NCI-H446 (cell line): Measurements from ENCODE around the gene CCDC43.
A peak's percentile ranks its signal among the peaks of the same experiment; 100 is the strongest.
"Not testable (repeated sequence)": the region's sequence is repeated elsewhere in the genome, so short reads cannot be mapped to it uniquely, and the experiment has no call there.

ENCODE experiments used
- DNase-seq, 2 experiments: peaks; one replicate each; lab custom pipeline; 2025; lab: John Stamatoyannopoulos, UW

CCDC43 gene

GRCh38 chr17:44689477-44690217 lies at the start of gene CCDC43:
Gene CCDC43 (minus strand): TSS chr17:44689776. CDS start chr17:44689753, 23 bp downstream.
- DNase-seq = peak; percentile 80 to 91

GRCh38 chr17:44738214-44738906 lies 48.8 kb upstream of the CCDC43 start:
- DNase-seq = no peak

- peak; percentile 73 to 90 for DNase-seq
Measured at GRCh38 chr17:44736551-44737240, 47.1 kb upstream of the CCDC43 start.

- no peak for DNase-seq
Measured at GRCh38 chr17:44734272-44734671, 44.7 kb upstream of the CCDC43 start.

- peak in 1 of 2 experiments; percentile 50 for DNase-seq
Measured at GRCh38 chr17:44733753-44734152, 44.2 kb upstream of the CCDC43 start.

- DNase-seq = not testable (repeated sequence)
Measured at GRCh38 chr17:44726121-44726520, 36.5 kb upstream of the CCDC43 start.

GRCh38 chr17:44722254-44722653 lies 32.7 kb upstream of the CCDC43 start:
- no peak for DNase-seq

GRCh38 chr17:44719444-44719843 lies 29.9 kb upstream of the CCDC43 start:
- no peak for DNase-seq

GRCh38 chr17:44708401-44709263 lies 19.1 kb upstream of the CCDC43 start, which contains the start of gene DBF4B:
Gene DBF4B (plus strand): TSS chr17:44708665. CDS start chr17:44708821, 156 bp downstream.
- DNase-seq = peak; percentile 74 to 90

- DNase-seq = no peak
Measured at GRCh38 chr17:44707755-44708400, 18.3 kb upstream of the CCDC43 start.

GRCh38 chr17:44700288-44700687 lies 10.7 kb upstream of the CCDC43 start:
- DNase-seq = not testable (repeated sequence)

- no peak for DNase-seq
Measured at GRCh38 chr17:44693609-44694008, 4.0 kb upstream of the CCDC43 start.

GRCh38 chr17:44690746-44691306 lies 1.2 kb upstream of the CCDC43 start:
- peak in 1 of 2 experiments; percentile 2 for DNase-seq

GRCh38 chr17:44688675-44689476 lies 700 bp downstream of the CCDC43 start:
- no peak for DNase-seq

- no peak for DNase-seq
Measured at GRCh38 chr17:44688200-44688599, 1.4 kb downstream of the CCDC43 start.

- no peak for DNase-seq
Measured at GRCh38 chr17:44687756-44688155, 1.8 kb downstream of the CCDC43 start.

GRCh38 chr17:44683303-44683702 lies 6.3 kb downstream of the CCDC43 start:
- not testable (repeated sequence) for DNase-seq

GRCh38 chr17:44677136-44677535 lies 12.4 kb downstream of the CCDC43 start:
- no peak for DNase-seq

GRCh38 chr17:44673893-44674292 lies 15.7 kb downstream of the CCDC43 start:
- no peak for DNase-seq
